Endodermal cell (in vitro differentiated cells): ENCODE data around the gene NAA25. TPM values are rescaled to one million over a fixed set of nuclear protein-coding genes. Genes with fewer than 3 reads are reported as not detected.

Experiments
- DNase-seq: peaks from one replicate; pipeline ENCODE4 v3.0.0-alpha.2; 2017
- H3K27ac ChIP-seq: 2 replicates; pipeline ENCODE4 v1.5.1; 2013; ENCODE audit warnings: mild to moderate bottlenecking, low read depth, low read length, moderate library complexity
- H3K27me3 ChIP-seq: 2 replicates; pipeline ENCODE4 v1.6.1; 2013; ENCODE audit warnings: mild to moderate bottlenecking, low read length, moderate library complexity; ENCODE audit not compliant: insufficient read depth, control insufficient read depth, poor library complexity, severe bottlenecking
- H3K36me3 ChIP-seq: 2 replicates; pipeline ENCODE4 v1.7.0; 2013; ENCODE audit warnings: mild to moderate bottlenecking, low read length, moderate library complexity; ENCODE audit not compliant: control insufficient read depth, insufficient read depth
- H3K4me1 ChIP-seq: one replicate; pipeline ENCODE4 v1.7.0; 2013; ENCODE audit warnings: low read length; ENCODE audit not compliant: control insufficient read depth, insufficient read depth
- H3K4me3 ChIP-seq: 2 replicates; pipeline ENCODE4 v1.5.1; 2013; ENCODE audit warnings: mild to moderate bottlenecking, low read length, moderate library complexity
- H3K9ac ChIP-seq: 2 replicates; pipeline ENCODE4 v1.6.1; 2013; ENCODE audit warnings: mild to moderate bottlenecking, low read length, moderate library complexity; ENCODE audit not compliant: poor library complexity, severe bottlenecking; ENCODE audit errors: extremely low read depth
- H3K9me3 ChIP-seq: 2 replicates; pipeline ENCODE4 v1.6.1; 2013; ENCODE audit warnings: mild to moderate bottlenecking, low read length, moderate library complexity; ENCODE audit not compliant: control insufficient read depth
- H3K27ac Mint-ChIP-seq: 2 replicates; pipeline ENCODE4 v1.8.0; 2020; ENCODE audit warnings: mixed read lengths
- H3K27me3 Mint-ChIP-seq: 2 replicates; pipeline ENCODE4 v1.8.0; 2021; ENCODE audit warnings: mild to moderate bottlenecking, mixed read lengths; ENCODE audit not compliant: insufficient read depth
- H3K36me3 Mint-ChIP-seq: 2 replicates; pipeline ENCODE4 v1.8.0; 2020; ENCODE audit warnings: low read depth, mixed read lengths
- H3K4me1 Mint-ChIP-seq: 2 replicates; pipeline ENCODE4 v1.8.0; 2020; ENCODE audit warnings: mixed read lengths
- H3K4me3 Mint-ChIP-seq: 2 replicates; pipeline ENCODE4 v1.8.0; 2020; ENCODE audit warnings: mild to moderate bottlenecking, moderate library complexity, mixed read lengths
- H3K9me3 Mint-ChIP-seq: 2 replicates; pipeline ENCODE4 v1.8.0; 2020; ENCODE audit warnings: mild to moderate bottlenecking, mixed read lengths
- CTCF ChIP-seq: fragments of 200-600 bp; sonication (generic); conservative IDR thresholded peaks from 2 replicates; pipeline ENCODE4 v1.5.0; 2021; ENCODE audit warnings: antibody characterized with exemption, mild to moderate bottlenecking
- WGBS, 2 experiments: methylation state at CpG; one replicate each; pipeline versions ENCODE4 v1.1.5 to v1.1.7; 2013; ENCODE audit warnings: missing lambda C conversion rate in 2 of 2, mixed read lengths in 1 of 2; ENCODE audit not compliant: insufficient coverage in 1 of 2, insufficient read length in 1 of 2; 5-methylcytosine and 5-hydroxymethylcytosine counted together
- total RNA-seq, 2 donors: library from RNA; stranded (reverse); fragmentation: NEBNext Ultra II Directional in 1 of 2; extraction: Animal tissue kit (Norgen Biotek cat#: 25700) in 1 of 2; gene quantifications; 2 replicates in 1 of 2; 3 replicates in 1 of 2; pipeline ENCODE4 v1.2.1, GENCODE V29; 2021

The NAA25 gene
- total RNA-seq, 2 donors from 2014 or later = 34.2 to 36.3 TPM

- peaks cover 20% of the 10 kb centered on the region for H3K36me3 Mint-ChIP-seq
- no peaks in the 10 kb centered on the region for H3K4me1 Mint-ChIP-seq
- Histone ChIP-seq H3K27ac (no peak overlapping the region), H3K27me3 (no peaks in the 10 kb centered on the region), H3K9ac (no peak overlapping the region), H3K4me1 (no peaks in the 10 kb centered on the region), H3K36me3 (peaks cover 39% of the 10 kb centered on the region), H3K9me3 (no peaks in the 10 kb centered on the region), H3K4me3 (no peak overlapping the region)
- DNase-seq = no peak
- no peak overlapping the region for H3K27ac Mint-ChIP-seq
- H3K27me3 Mint-ChIP-seq = no peaks in the 10 kb centered on the region
- WGBS, 2 experiments = 87 to 96% methylated on average over 2 to 5 of the region's 5 CpGs
- no peak for TF ChIP-seq CTCF
- H3K4me3 Mint-ChIP-seq = no peak overlapping the region
- no peaks in the 10 kb centered on the region for H3K9me3 Mint-ChIP-seq
Observed at GRCh38 chr12:112133418-112133817, 24.8 kb upstream of the NAA25 start.

- Mint-ChIP-seq H3K4me1 (peaks cover 3% of the 10 kb centered on the region), H3K36me3 (peaks cover 15% of the 10 kb centered on the region), H3K4me3 (no peak overlapping the region), H3K9me3 (no peaks in the 10 kb centered on the region), H3K27ac (no peak overlapping the region), H3K27me3 (no peaks in the 10 kb centered on the region)
- Histone ChIP-seq H3K4me1 (no peaks in the 10 kb centered on the region), H3K27me3 (no peaks in the 10 kb centered on the region), H3K27ac (no peak overlapping the region), H3K36me3 (peaks cover 27% of the 10 kb centered on the region), H3K9ac (no peak overlapping the region), H3K4me3 (no peak overlapping the region), H3K9me3 (no peaks in the 10 kb centered on the region)
- TF ChIP-seq CTCF = no peak
- DNase-seq = no peak
- WGBS, 2 experiments = no CpG with 5 or more reads among the region's 1 CpG
Observed at GRCh38 chr12:112131686-112132085, 23.1 kb upstream of the NAA25 start.

GRCh38 chr12:112130441-112130998 is 21.9 kb upstream of the NAA25 start:
- H3K4me3 Mint-ChIP-seq = no peak overlapping the region

More at GRCh38 chr12:112130441-112130998, 21.9 kb upstream of the NAA25 start:
- no peak for TF ChIP-seq CTCF
- no peak overlapping the region for H3K9ac ChIP-seq
- no peak for DNase-seq
- Mint-ChIP-seq H3K27me3 (peaks cover 3% of the 10 kb centered on the region), H3K9me3 (no peaks in the 10 kb centered on the region), H3K36me3 (peaks cover 11% of the 10 kb centered on the region), H3K4me1 (peaks cover 6% of the 10 kb centered on the region), H3K27ac (no peak overlapping the region)
- 91 to 100% methylated on average over 2 of the region's 2 CpGs for WGBS, 2 experiments
- H3K9me3 ChIP-seq = no peaks in the 10 kb centered on the region
- no peak overlapping the region for H3K4me3 ChIP-seq
- H3K27ac ChIP-seq = no peak overlapping the region
- H3K27me3 ChIP-seq = no peaks in the 10 kb centered on the region
- peaks cover 24% of the 10 kb centered on the region for H3K36me3 ChIP-seq
- H3K4me1 ChIP-seq = peaks cover 3% of the 10 kb centered on the region
